HEK293 (cell line): ENCODE results near the gene GLB1L.

Source experiments
- CTCF ChIP-seq: fragments of 450-650 bp; formaldehyde crosslinking; IDR thresholded peaks from 2 replicates; pipeline ENCODE4 v1.5.1; 2016; ENCODE audit warnings: missing biosample characterization, missing genetic modification characterization
- FEZF1 ChIP-seq: fragments of 450-650 bp; formaldehyde crosslinking; IDR thresholded peaks from 2 replicates; pipeline ENCODE4 v1.5.1; 2016; ENCODE audit warnings: missing biosample characterization, missing genetic modification characterization
- GLIS1 ChIP-seq: fragments of 450-650 bp; formaldehyde crosslinking; IDR thresholded peaks from 2 replicates; pipeline ENCODE4 v1.5.1; 2016; ENCODE audit warnings: missing biosample characterization, missing genetic modification characterization
- KLF1 ChIP-seq: fragments of 450-650 bp; formaldehyde crosslinking; IDR thresholded peaks from 2 replicates; pipeline ENCODE4 v1.5.1; 2016; ENCODE audit warnings: missing biosample characterization, missing genetic modification characterization
- KLF7 ChIP-seq: fragments of 450-650 bp; formaldehyde crosslinking; IDR thresholded peaks from 2 replicates; pipeline ENCODE4 v1.5.1; 2016; ENCODE audit warnings: missing biosample characterization, missing genetic modification characterization, borderline replicate concordance
- KLF8 ChIP-seq: fragments of 450-650 bp; formaldehyde crosslinking; IDR thresholded peaks from 2 replicates; pipeline ENCODE4 v1.5.1; 2016; ENCODE audit warnings: missing biosample characterization, missing genetic modification characterization
- KLF9 ChIP-seq: fragments of 450-650 bp; formaldehyde crosslinking; IDR thresholded peaks from 2 replicates; pipeline ENCODE4 v1.5.1; 2016; ENCODE audit warnings: missing biosample characterization, missing genetic modification characterization, low read depth
- MYNN ChIP-seq: fragments of 450-650 bp; formaldehyde crosslinking; IDR thresholded peaks from 2 replicates; pipeline ENCODE4 v1.5.1; 2016; ENCODE audit warnings: missing biosample characterization, missing genetic modification characterization, borderline replicate concordance
- OVOL3 ChIP-seq: fragments of 450-650 bp; formaldehyde crosslinking; IDR thresholded peaks from 2 replicates; pipeline ENCODE4 v1.5.1; 2016; ENCODE audit warnings: missing biosample characterization, missing genetic modification characterization
- PATZ1 ChIP-seq: fragments of 450-650 bp; formaldehyde crosslinking; IDR thresholded peaks from 2 replicates; pipeline ENCODE4 v1.5.1; 2016; ENCODE audit warnings: missing biosample characterization, missing genetic modification characterization
- PBX3 ChIP-seq: sonication (generic); formaldehyde crosslinking; IDR thresholded peaks from 2 replicates; pipeline ENCODE4 v1.8.1; 2022; ENCODE audit warnings: mild to moderate bottlenecking, moderate library complexity, missing genetic modification reagents
- PRDM2 ChIP-seq: fragments of 450-650 bp; formaldehyde crosslinking; IDR thresholded peaks from 2 replicates; pipeline ENCODE4 v1.5.1; 2016; ENCODE audit warnings: missing biosample characterization, missing genetic modification characterization, borderline replicate concordance
- SP2 ChIP-seq: fragments of 450-650 bp; formaldehyde crosslinking; IDR thresholded peaks from 2 replicates; pipeline ENCODE4 v1.5.1; 2016; ENCODE audit warnings: missing biosample characterization, missing genetic modification characterization
- SP3 ChIP-seq: fragments of 450-650 bp; formaldehyde crosslinking; IDR thresholded peaks from 2 replicates; pipeline ENCODE4 v1.5.1; 2016; ENCODE audit warnings: missing biosample characterization, missing genetic modification characterization
- WT1 ChIP-seq: fragments of 450-650 bp; formaldehyde crosslinking; IDR thresholded peaks from 2 replicates; pipeline ENCODE4 v1.5.1; 2016; ENCODE audit warnings: missing biosample characterization, missing genetic modification characterization
- ZBTB17 ChIP-seq: fragments of 450-650 bp; formaldehyde crosslinking; IDR thresholded peaks from 2 replicates; pipeline ENCODE4 v1.5.1; 2016; ENCODE audit warnings: missing biosample characterization, missing genetic modification characterization
- ZFHX2 ChIP-seq: fragments of 450-650 bp; formaldehyde crosslinking; conservative IDR thresholded peaks from 2 replicates; pipeline ENCODE4 v1.5.1; 2016; ENCODE audit warnings: missing biosample characterization, missing genetic modification characterization
- ZNF121 ChIP-seq: fragments of 450-650 bp; formaldehyde crosslinking; IDR thresholded peaks from 2 replicates; pipeline ENCODE4 v1.5.1; 2016; ENCODE audit warnings: missing biosample characterization, missing genetic modification characterization
- ZNF155 ChIP-seq: fragments of 450-650 bp; formaldehyde crosslinking; IDR thresholded peaks from 2 replicates; pipeline ENCODE4 v1.5.1; 2016; ENCODE audit warnings: missing biosample characterization, missing genetic modification characterization
- ZNF23 ChIP-seq: fragments of 450-650 bp; formaldehyde crosslinking; IDR thresholded peaks from 2 replicates; pipeline ENCODE4 v1.5.1; 2016; ENCODE audit warnings: missing biosample characterization, missing genetic modification characterization, borderline replicate concordance
- ZNF324 ChIP-seq: fragments of 450-650 bp; formaldehyde crosslinking; IDR thresholded peaks from 2 replicates; pipeline ENCODE4 v1.5.1; 2016; ENCODE audit warnings: missing biosample characterization, missing genetic modification characterization
- ZNF341 ChIP-seq: fragments of 450-650 bp; formaldehyde crosslinking; IDR thresholded peaks from 2 replicates; pipeline ENCODE4; 2016; ENCODE audit warnings: low read depth, missing biosample characterization, missing genetic modification characterization
- ZNF433 ChIP-seq: fragments of 450-650 bp; formaldehyde crosslinking; IDR thresholded peaks from 2 replicates; pipeline ENCODE4 v1.5.1; 2016; ENCODE audit warnings: missing biosample characterization, missing genetic modification characterization, low read depth
- ZNF560 ChIP-seq: fragments of 450-650 bp; formaldehyde crosslinking; IDR thresholded peaks from 2 replicates; pipeline ENCODE4 v1.5.1; 2017; ENCODE audit warnings: missing biosample characterization, missing genetic modification characterization, borderline replicate concordance
- ZNF561 ChIP-seq: fragments of 450-650 bp; IDR thresholded peaks from 2 replicates; pipeline ENCODE4 v1.5.1; 2018; ENCODE audit warnings: missing biosample characterization, missing genetic modification characterization, borderline replicate concordance
- ZNF621 ChIP-seq: fragments of 450-650 bp; formaldehyde crosslinking; IDR thresholded peaks from 2 replicates; pipeline ENCODE4 v1.5.1; 2017; ENCODE audit warnings: missing biosample characterization, missing genetic modification characterization
- ZNF747 ChIP-seq: fragments of 450-650 bp; formaldehyde crosslinking; IDR thresholded peaks from 2 replicates; pipeline ENCODE4 v1.5.1; 2016; ENCODE audit warnings: missing biosample characterization, missing genetic modification characterization
- TF ChIP-seq, protein P1 (sequence below): fragments of 450-650 bp; formaldehyde crosslinking; IDR thresholded peaks from 2 replicates; pipeline ENCODE4 v1.5.1; 2017; ENCODE audit warnings: missing biosample characterization, missing genetic modification characterization

Gene GLB1L

DNA sequence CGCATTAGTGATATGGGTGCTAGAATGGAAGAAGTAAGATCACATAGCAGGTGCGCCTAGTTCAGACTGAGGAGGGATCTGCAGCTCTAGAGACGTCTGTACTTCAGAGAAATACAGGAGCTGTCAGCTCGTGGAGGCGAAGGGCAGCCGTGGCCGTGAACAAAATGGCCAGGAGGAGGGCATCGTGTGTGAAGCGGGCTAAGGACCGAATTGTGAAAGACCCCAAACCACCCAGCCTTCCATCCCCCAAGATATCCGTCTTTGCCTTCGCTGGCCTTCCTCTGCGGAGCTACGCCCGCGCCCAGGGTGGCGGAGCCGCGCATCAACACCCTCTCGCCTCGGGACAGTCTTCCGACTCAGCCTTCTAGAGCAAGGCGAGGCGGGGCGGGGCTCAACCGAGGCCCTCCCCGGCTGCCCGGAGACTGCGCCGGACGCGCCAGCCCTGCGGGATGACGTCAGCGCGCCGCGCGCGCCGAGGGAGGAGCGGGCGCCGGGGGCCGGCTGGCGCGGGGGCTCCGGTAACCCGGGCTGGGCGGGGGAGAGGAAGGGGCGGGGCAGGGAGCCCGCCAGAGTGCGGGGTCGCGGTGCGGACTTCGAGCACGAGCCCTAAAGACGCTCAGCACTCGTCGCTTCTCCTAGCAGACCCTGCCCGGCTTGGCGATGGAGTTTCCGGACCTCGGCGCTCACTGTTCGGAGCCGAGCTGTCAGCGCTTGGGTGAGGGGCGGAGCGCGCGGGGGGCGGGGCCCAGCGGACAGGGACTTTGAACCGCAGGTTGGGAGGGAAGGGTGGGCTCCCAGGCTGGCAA lies 38.7 kb downstream of the GLB1L start, which contains the start of gene ZFAND2B (continued):
- TF ChIP-seq ZNF560 (tag by site-specific recombination) (no peak), PATZ1 (tag by site-specific recombination) (peak; percentile 84), KLF8 (tag by site-specific recombination) (peak; percentile 78), ZBTB17 (tag by site-specific recombination) (peak; percentile 61), KLF7 (no peak), SP3 (tag by site-specific recombination) (peak; percentile 80), ZNF155 (tag by site-specific recombination) (no peak), ZNF747 (tag by site-specific recombination) (no peak), KLF1 (peak; percentile 52), ZNF341 (tag by site-specific recombination) (no peak), KLF9 (tag by site-specific recombination) (peak; percentile 95), ZNF324 (0 out of 2 replicates have a peak, but pooled peaks have one; percentile 41), ZNF621 (tag by site-specific recombination) (no peak), CTCF (peak; percentile 49; the same call in 1 of the 2 replicates), MYNN (tag by site-specific recombination) (no peak), ZNF23 (tag by site-specific recombination) (no peak), GLIS1 (tag by site-specific recombination) (0 out of 2 replicates have a peak, but pooled peaks have one; percentile 21), WT1 (tag by site-specific recombination) (0 out of 2 replicates have a peak, but pooled peaks have one; percentile 9), PRDM2 (tag by site-specific recombination) (no peak), ZFHX2 (tag by site-specific recombination) (peak; percentile 25; the same call in 1 of the 2 replicates), FEZF1 (no peak), ZNF121 (tag by site-specific recombination) (no peak), SP2 (tag by site-specific recombination) (peak; percentile 70), ZNF561 (tag by site-specific recombination) (0 out of 2 replicates have a peak, but pooled peaks have one; percentile 70), PBX3 (peak; percentile 75; the same call in 1 of the 2 replicates), OVOL3 (no peak), ZNF433 (tag by site-specific recombination) (no peak)
- TF ChIP-seq, protein P1, sequence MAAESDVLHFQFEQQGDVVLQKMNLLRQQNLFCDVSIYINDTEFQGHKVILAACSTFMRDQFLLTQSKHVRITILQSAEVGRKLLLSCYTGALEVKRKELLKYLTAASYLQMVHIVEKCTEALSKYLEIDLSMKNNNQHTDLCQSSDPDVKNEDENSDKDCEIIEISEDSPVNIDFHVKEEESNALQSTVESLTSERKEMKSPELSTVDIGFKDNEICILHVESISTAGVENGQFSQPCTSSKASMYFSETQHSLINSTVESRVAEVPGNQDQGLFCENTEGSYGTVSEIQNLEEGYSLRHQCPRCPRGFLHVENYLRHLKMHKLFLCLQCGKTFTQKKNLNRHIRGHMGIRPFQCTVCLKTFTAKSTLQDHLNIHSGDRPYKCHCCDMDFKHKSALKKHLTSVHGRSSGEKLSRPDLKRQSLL (tag by site-specific recombination), result peak; percentile 67; the same call in 1 of the 2 replicates
